ENCODE results near the gene DCDC2B. TPM values are rescaled to one million over a fixed set of nuclear protein-coding genes. Genes with fewer than 3 reads are reported as not detected.

DCDC2B gene
- total RNA-seq, 2 donors from 2014 or later = 0.28 to 0.37 TPM

- peak overlapping the region; percentile 88 for H3K27ac Mint-ChIP-seq
- peaks cover 22% of the 10 kb centered on the region for H3K36me3 Mint-ChIP-seq (ENCODE audit: low read depth)
- ATAC-seq (replicated peaks) = peak; percentile 63
- H3K27me3 Mint-ChIP-seq = no peaks in the 10 kb centered on the region
- H3K4me1 Mint-ChIP-seq = peaks cover 21% of the 10 kb centered on the region
- no peaks in the 10 kb centered on the region for H3K9me3 Mint-ChIP-seq
- peak overlapping the region; percentile 81 for H3K4me3 Mint-ChIP-seq
These were observed 7.7 kb upstream of the DCDC2B start for GRCh38 chr1:32201011-32201855.

GRCh38 chr1:32204943-32205361 is 3.9 kb upstream of the DCDC2B start:
- Mint-ChIP-seq H3K4me1 (peaks cover 20% of the 10 kb centered on the region), H3K36me3 (ENCODE audit: low read depth) (no peaks in the 10 kb centered on the region), H3K9me3 (no peaks in the 10 kb centered on the region), H3K27me3 (no peaks in the 10 kb centered on the region), H3K27ac (no peak overlapping the region), H3K4me3 (peak overlapping the region; percentile 88)
- ATAC-seq (replicated peaks) = no peak

GRCh38 chr1:32205401-32206370 is 3.2 kb upstream of the DCDC2B start, which contains the start of gene IQCC:
Gene IQCC, plus strand, starts transcription at chr1:32205671. Its CDS starts 11 bp downstream, at chr1:32205682.
- Mint-ChIP-seq H3K4me1 (peaks cover 15% of the 10 kb centered on the region), H3K27me3 (no peaks in the 10 kb centered on the region), H3K9me3 (no peaks in the 10 kb centered on the region), H3K4me3 (peak within 1 kb of the TSS; percentile 88), H3K36me3 (ENCODE audit: low read depth) (no peaks in the 10 kb centered on the region), H3K27ac (peak within 1 kb of the TSS; percentile 91)
- peak; percentile 84 for ATAC-seq (replicated peaks)

GRCh38 chr1:32208469-32208868 is 420 bp upstream of the DCDC2B start:
- no peak for ATAC-seq (replicated peaks)
- H3K27ac Mint-ChIP-seq = no peak overlapping the region
- H3K27me3 Mint-ChIP-seq = no peaks in the 10 kb centered on the region
- peaks cover 6% of the 10 kb centered on the region for H3K4me1 Mint-ChIP-seq
- H3K9me3 Mint-ChIP-seq = no peaks in the 10 kb centered on the region
- H3K4me3 Mint-ChIP-seq = no peak overlapping the region
- no peaks in the 10 kb centered on the region for H3K36me3 Mint-ChIP-seq (ENCODE audit: low read depth)

GRCh38 chr1:32215629-32216480 is 7.0 kb downstream of the DCDC2B start:
- ATAC-seq (replicated peaks) = peak; percentile 95
- no peaks in the 10 kb centered on the region for H3K9me3 Mint-ChIP-seq
- H3K36me3 Mint-ChIP-seq (ENCODE audit: low read depth) = peaks cover 6% of the 10 kb centered on the region
- H3K27me3 Mint-ChIP-seq = no peaks in the 10 kb centered on the region
- no peak overlapping the region for H3K4me3 Mint-ChIP-seq
- peaks cover 4% of the 10 kb centered on the region for H3K4me1 Mint-ChIP-seq
- peak overlapping the region; percentile 32 for H3K27ac Mint-ChIP-seq

- Mint-ChIP-seq H3K4me1 (peaks cover 7% of the 10 kb centered on the region), H3K27me3 (no peaks in the 10 kb centered on the region), H3K36me3 (ENCODE audit: low read depth) (peaks cover 6% of the 10 kb centered on the region), H3K27ac (peak overlapping the region; percentile 32), H3K9me3 (no peaks in the 10 kb centered on the region), H3K4me3 (no peak overlapping the region)
- no peak for ATAC-seq (replicated peaks)
These were observed 7.7 kb downstream of the DCDC2B start for GRCh38 chr1:32216566-32216965.

- no peak for ATAC-seq (replicated peaks)
- Mint-ChIP-seq H3K27ac (no peak overlapping the region), H3K36me3 (ENCODE audit: low read depth) (peaks cover 27% of the 10 kb centered on the region), H3K27me3 (no peaks in the 10 kb centered on the region), H3K4me3 (no peak overlapping the region), H3K4me1 (peaks cover 12% of the 10 kb centered on the region), H3K9me3 (no peaks in the 10 kb centered on the region)
These were observed 10.1 kb downstream of the DCDC2B start for GRCh38 chr1:32219022-32219421.

GRCh38 chr1:32220746-32221580 is 12.1 kb downstream of the DCDC2B start:
- no peak for ATAC-seq (replicated peaks)
- Mint-ChIP-seq H3K4me1 (peaks cover 16% of the 10 kb centered on the region), H3K4me3 (peak overlapping the region; percentile 92), H3K27ac (peak overlapping the region; percentile 97), H3K9me3 (no peaks in the 10 kb centered on the region), H3K36me3 (ENCODE audit: low read depth) (peaks cover 46% of the 10 kb centered on the region), H3K27me3 (no peaks in the 10 kb centered on the region)

GRCh38 chr1:32221581-32221979 is 12.7 kb downstream of the DCDC2B start:
- Mint-ChIP-seq H3K4me1 (peaks cover 16% of the 10 kb centered on the region), H3K27ac (peak overlapping the region; percentile 97), H3K4me3 (peak overlapping the region; percentile 92), H3K27me3 (no peaks in the 10 kb centered on the region), H3K9me3 (no peaks in the 10 kb centered on the region), H3K36me3 (ENCODE audit: low read depth) (peaks cover 53% of the 10 kb centered on the region)
- no peak for ATAC-seq (replicated peaks)

GRCh38 chr1:32221980-32222755 is 13.3 kb downstream of the DCDC2B start, which contains the start of the genes EIF3I and TMEM234:
Gene EIF3I, plus strand, starts transcription at chr1:32222407. Its CDS starts 35 bp downstream, at chr1:32222442.
Gene TMEM234, minus strand, starts transcription at chr1:32222353. Its CDS starts 31 bp downstream, at chr1:32222322.
- peak within 1 kb of the TSS; percentile 97 for H3K27ac Mint-ChIP-seq
- peak within 1 kb of the TSS; percentile 92 for H3K4me3 Mint-ChIP-seq
- H3K9me3 Mint-ChIP-seq = no peaks in the 10 kb centered on the region
- peaks cover 58% of the 10 kb centered on the region for H3K36me3 Mint-ChIP-seq (ENCODE audit: low read depth)
- no peaks in the 10 kb centered on the region for H3K27me3 Mint-ChIP-seq
- H3K4me1 Mint-ChIP-seq = peaks cover 16% of the 10 kb centered on the region
- peak; percentile 99 for ATAC-seq (replicated peaks)

- Mint-ChIP-seq H3K4me1 (peaks cover 23% of the 10 kb centered on the region), H3K27me3 (no peaks in the 10 kb centered on the region), H3K27ac (peak overlapping the region; percentile 97), H3K36me3 (ENCODE audit: low read depth) (peaks cover 67% of the 10 kb centered on the region), H3K9me3 (no peaks in the 10 kb centered on the region), H3K4me3 (peak overlapping the region; percentile 92)
- no peak for ATAC-seq (replicated peaks)
These were observed 14.8 kb downstream of the DCDC2B start for GRCh38 chr1:32223683-32224082.

GRCh38 chr1:32224285-32224684 is 15.4 kb downstream of the DCDC2B start:
- no peaks in the 10 kb centered on the region for H3K27me3 Mint-ChIP-seq
- ATAC-seq (replicated peaks) = no peak
- H3K4me3 Mint-ChIP-seq = peak overlapping the region; percentile 92
- H3K4me1 Mint-ChIP-seq = peaks cover 23% of the 10 kb centered on the region
- no peaks in the 10 kb centered on the region for H3K9me3 Mint-ChIP-seq
- peaks cover 73% of the 10 kb centered on the region for H3K36me3 Mint-ChIP-seq (ENCODE audit: low read depth)
- peak overlapping the region; percentile 97 for H3K27ac Mint-ChIP-seq
